ENCODE measurements around the gene ZNF718.
"Not testable (repeated sequence)": the region's sequence is repeated elsewhere in the genome, so short reads cannot be mapped to it uniquely, and the experiment has no call there.

Gene ZNF718

GRCh38 chr4:161496-162284 is 37.4 kb downstream of the ZNF718 start:
- no peak for FAIRE-seq

- FAIRE-seq: not testable (repeated sequence)
Observed at GRCh38 chr4:169640-170039, 45.3 kb downstream of the ZNF718 start.

- not testable (repeated sequence) for FAIRE-seq
Observed at GRCh38 chr4:171318-171717, 47.0 kb downstream of the ZNF718 start.

GRCh38 chr4:173666-174314 is 49.5 kb downstream of the ZNF718 start:
- FAIRE-seq: no peak

- no peak for FAIRE-seq
Observed at GRCh38 chr4:175986-176385, 51.7 kb downstream of the ZNF718 start.

GRCh38 chr4:176995-177394 is 52.7 kb downstream of the ZNF718 start:
- FAIRE-seq: no peak

GRCh38 chr4:182225-182624 is 57.9 kb downstream of the ZNF718 start:
- not testable (repeated sequence) for FAIRE-seq

- FAIRE-seq: no peak
Observed at GRCh38 chr4:188091-188490, 63.8 kb downstream of the ZNF718 start.

GRCh38 chr4:195159-195558 is 70.9 kb downstream of the ZNF718 start:
- not testable (repeated sequence) for FAIRE-seq

GRCh38 chr4:200936-201335 is 76.6 kb downstream of the ZNF718 start:
- FAIRE-seq: no peak

GRCh38 chr4:202822-203221 is 78.5 kb downstream of the ZNF718 start:
- not testable (repeated sequence) for FAIRE-seq

GRCh38 chr4:205097-205756 is 80.9 kb downstream of the ZNF718 start:
- no peak for FAIRE-seq

GRCh38 chr4:206054-206453 is 81.8 kb downstream of the ZNF718 start:
- FAIRE-seq: no peak

- not testable (repeated sequence) for FAIRE-seq
Observed at GRCh38 chr4:208416-209096, 84.3 kb downstream of the ZNF718 start.

- FAIRE-seq: no peak
Observed at GRCh38 chr4:211033-211511, 86.8 kb downstream of the ZNF718 start.

- FAIRE-seq: peak; percentile 82
Observed at GRCh38 chr4:212438-213188, 88.3 kb downstream of the ZNF718 start.

GRCh38 chr4:213189-213535 is 88.9 kb downstream of the ZNF718 start:
- FAIRE-seq: not testable (repeated sequence)
